Keratinocyte (primary cell): Measurements from ENCODE around the gene PARP16.

Experiments used
- EZH2 ChIP-seq: IDR thresholded peaks from one replicate; pipeline ENCODE4 v1.6.1; 2012; ENCODE audit warnings: inconsistent platforms, mild to moderate bottlenecking, low read length, moderate library complexity
- TF ChIP-seq, protein P1 (sequence below), 3 experiments: IDR thresholded peaks in 1 of 3; conservative IDR thresholded peaks in 1 of 3; optimal IDR thresholded peaks in 1 of 3; 2 replicates in 2 of 3; 3 replicates in 1 of 3; pipeline versions ENCODE3 to v1.5.1; 2011; ENCODE audit warnings: low read length in 3 of 3, mild to moderate bottlenecking in 3 of 3, moderate library complexity in 2 of 3, control low read depth in 1 of 3, inconsistent platforms in 1 of 3; ENCODE audit not compliant: insufficient read depth in 2 of 3; ENCODE audit errors: extremely low read depth in 1 of 3

DNA sequence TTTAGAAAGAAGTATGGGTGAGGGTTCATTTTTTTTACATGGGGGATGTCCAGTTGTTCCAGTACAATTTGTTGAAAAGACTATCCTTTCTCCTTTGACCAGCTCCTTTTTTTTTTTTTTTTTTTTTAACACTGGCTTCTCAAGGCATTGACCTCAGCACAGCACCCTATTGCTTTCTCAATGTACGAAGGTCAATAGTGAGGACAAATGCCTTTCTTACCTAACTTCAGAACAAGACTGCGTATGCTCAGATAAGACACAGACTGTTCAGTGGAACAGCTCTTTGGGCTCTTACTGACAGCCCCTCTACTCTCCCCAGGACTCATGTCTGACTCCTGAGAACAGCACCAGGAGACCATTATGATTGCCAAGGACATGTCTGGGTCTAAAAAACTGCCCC lies 65.0 kb downstream of the PARP16 start:
- TF ChIP-seq EZH2 = no peak
- TF ChIP-seq, protein P1, sequence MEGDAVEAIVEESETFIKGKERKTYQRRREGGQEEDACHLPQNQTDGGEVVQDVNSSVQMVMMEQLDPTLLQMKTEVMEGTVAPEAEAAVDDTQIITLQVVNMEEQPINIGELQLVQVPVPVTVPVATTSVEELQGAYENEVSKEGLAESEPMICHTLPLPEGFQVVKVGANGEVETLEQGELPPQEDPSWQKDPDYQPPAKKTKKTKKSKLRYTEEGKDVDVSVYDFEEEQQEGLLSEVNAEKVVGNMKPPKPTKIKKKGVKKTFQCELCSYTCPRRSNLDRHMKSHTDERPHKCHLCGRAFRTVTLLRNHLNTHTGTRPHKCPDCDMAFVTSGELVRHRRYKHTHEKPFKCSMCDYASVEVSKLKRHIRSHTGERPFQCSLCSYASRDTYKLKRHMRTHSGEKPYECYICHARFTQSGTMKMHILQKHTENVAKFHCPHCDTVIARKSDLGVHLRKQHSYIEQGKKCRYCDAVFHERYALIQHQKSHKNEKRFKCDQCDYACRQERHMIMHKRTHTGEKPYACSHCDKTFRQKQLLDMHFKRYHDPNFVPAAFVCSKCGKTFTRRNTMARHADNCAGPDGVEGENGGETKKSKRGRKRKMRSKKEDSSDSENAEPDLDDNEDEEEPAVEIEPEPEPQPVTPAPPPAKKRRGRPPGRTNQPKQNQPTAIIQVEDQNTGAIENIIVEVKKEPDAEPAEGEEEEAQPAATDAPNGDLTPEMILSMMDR (optimal IDR thresholded peaks at IDR 0.05 in 1 of 3, IDR thresholded peaks at IDR 0.05 in 1 of 3, conservative IDR thresholded peaks at IDR 0.05 in 1 of 3; ENCODE audit: extremely low read depth in 1 of 3, insufficient read depth in 2 of 3, low read length in 3 of 3) = no peak
